Hypothalamus (tissue), 51 donors: ENCODE results near the gene FANCC.

Source experiments
- DNase-seq, 51 donors: peaks; one replicate each; lab custom pipeline; 2025; lab: John Stamatoyannopoulos, UW

Gene FANCC

DNA sequence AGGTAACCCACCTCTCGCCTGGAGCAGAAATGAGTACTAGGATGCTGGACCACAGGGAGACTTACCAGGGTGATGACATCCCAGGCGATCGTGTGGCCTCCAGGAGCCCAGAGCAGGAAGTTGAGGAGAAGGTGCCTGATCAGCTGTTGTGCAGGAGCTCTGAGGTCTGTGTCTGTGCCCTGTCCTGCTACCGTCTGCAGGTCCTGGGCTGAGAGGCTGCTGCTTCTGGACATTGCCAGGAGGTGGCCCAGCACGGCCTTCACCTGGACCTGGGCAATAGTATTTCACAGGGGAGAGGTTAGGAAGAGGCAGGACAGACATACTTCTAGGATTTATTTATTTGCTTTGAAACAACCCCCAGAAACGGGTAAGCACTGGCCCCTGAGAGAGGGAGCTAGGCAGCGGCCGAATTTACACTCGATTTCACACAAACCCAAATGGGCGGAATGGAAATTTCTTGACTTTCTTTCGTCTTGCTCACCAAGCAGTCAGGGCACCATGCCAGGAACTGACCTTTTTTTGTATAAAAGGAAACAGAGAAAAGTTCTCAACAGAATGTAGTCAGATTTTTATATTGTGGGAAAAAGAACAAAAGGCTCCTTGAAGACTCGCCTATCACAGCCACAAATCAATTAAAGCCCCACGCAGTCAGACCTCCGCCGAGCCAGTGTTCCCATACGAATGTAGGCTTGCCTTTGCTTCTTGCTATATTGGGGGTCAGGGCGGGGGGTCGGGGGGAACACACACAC, 210.3 kb downstream of the FANCC start:
- peak in 6 of 51 donors; percentile 21 to 52 (median 44) for DNase-seq

DNA sequence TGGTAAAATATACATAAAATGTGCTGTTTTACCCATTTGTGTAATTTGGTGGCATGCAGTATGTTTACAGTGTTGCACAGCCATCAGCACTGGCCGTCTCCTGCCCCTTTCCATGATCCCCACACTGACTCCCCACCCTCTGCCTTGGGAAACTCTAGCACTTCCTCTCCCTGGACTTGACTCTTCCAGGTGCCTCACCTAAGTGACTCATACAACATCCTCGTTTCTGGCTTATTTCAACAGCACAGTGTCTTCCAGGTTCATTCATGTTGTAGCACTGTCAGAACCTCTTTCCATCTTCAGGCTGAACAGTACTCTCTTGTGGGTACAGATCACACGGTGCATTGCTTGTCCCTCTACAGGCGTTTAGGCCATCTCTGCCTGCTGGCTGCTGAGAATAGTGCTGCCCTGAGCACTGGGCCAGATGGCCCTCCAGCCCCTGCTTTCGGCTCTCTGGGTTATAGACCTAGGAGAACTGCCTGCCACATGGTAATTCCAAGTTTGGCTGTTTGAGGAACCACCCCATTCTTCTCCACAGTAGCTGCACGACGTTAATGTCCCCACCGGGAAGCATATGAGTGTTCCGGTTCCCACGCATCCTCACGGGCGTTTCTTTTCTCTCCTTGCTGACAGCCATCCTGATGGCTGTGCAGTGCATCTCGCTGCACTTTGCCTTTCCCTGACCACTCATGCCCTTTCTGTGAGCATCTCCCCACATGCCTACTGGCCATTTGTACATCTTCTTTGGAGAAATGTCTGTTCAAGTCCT, 211.8 kb downstream of the FANCC start:
- no peak for DNase-seq

DNA sequence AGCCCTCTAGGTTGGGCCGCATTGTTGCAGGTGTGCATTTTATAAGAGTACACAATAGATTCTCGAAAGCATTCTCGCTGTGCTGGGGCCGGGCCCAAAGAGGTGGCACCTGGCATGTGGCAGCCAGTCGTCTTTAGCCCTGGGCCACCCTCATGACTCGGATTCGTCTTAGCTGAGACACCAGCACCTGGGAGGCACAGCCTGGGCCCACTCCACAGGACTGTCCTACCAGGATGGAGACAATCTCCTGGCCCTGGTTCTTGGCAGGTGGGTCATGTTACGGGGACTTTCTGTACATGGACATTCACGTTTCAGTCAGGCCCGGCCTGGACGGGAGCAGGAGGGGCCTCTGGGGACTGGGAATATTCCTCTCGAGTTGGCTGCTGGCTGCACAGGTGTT, 212.5 kb downstream of the FANCC start:
- no peak for DNase-seq

DNA sequence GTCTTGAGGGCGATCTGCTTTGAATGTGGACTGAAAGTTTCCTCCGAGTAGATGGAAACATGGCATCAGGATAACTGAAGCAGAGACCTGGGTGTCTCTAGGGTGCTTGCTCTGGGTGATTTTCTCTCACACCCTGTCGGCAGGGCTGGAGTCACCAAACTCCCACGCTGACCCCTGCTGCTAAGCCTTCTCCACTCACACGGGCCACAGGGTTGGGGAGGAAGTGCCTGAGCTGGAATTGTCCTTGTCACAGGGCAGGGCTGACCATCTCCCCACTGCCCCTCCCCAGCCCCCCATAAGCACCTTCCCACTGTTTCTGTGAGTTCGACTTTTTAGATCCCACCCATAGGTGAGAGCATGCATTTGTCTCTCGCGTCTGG, 212.9 kb downstream of the FANCC start:
- no peak for DNase-seq

DNA sequence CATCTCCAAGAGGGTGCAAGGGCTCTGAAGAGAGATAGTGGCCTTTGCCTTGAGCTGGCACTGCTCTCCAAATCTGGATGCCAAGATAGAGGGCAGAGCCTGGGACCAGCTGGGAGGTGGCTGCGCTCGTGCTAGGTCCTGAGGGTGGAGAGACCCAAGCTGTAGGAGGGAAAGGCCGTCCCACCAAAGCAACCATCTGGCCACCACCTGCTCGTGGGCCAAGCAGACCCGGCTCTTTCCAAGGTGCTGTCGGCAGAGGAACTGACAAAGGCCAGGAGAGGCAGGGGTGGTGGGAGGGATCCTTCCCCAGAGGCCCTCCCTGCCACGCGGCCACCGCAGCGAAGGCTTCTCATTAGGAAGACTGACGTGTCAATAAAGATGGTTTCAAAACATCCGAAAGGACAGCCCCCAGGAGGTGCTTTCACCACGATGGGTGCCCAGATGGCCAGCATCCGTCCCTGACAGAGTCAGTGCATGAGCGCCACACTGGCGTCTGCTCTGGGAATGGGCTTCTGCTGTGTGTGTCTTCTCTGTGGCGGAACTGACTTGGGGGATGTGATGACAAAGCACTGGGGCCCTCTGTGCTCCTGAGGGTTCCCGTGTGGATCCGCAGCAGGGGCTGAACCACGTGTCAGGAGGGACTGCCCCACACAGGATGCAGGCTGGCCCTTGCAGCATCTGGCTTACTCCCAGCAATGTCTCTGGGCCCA, 213.5 kb downstream of the FANCC start:
- no peak for DNase-seq

DNA sequence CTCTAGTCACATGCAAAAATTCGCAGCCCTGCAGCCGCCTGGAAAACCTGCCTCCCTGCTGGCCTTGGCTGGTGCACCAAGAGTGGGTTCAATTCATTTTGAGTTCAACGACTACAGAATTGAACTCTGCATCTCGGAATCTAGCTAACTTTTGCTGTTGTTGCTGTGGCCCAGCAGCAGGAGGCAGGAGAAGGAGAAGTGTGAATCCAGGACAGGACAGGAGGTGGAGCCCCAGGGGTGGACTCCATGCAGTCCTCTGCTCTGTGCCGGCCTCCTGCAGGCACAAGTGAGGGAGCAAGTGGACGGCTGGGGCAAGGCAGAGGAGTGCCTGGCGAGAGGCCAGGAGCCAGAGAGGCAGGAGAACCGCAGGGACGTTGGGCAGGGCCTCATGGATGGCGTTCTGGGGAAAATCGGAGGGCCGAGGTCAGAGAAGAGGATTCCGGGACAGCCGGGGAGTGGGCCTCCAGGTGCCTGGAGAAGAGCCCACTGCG, 214.2 kb downstream of the FANCC start:
- DNase-seq: peak in 3 of 51 donors; percentile 31 to 38 (median 35)

DNA sequence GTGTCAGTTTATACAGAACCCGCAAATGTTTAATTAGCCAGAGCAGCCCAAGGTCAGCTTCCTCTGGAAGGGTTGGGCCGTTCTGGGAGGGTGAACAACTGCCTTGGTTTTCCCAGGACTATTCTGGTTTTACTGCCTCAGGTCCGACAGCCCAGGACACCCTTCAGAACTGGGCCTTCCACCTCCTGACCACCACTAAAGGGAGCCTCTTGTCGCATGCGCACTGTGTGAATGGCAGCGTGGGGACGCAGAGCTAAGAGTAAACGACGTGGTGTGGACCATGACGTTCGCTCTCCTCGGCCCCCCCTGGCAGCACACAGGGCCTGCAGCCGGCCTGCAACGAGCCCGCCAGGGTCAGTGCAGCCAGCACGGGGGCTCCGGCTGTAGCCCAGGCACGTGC, 214.9 kb downstream of the FANCC start:
- DNase-seq: no peak

DNA sequence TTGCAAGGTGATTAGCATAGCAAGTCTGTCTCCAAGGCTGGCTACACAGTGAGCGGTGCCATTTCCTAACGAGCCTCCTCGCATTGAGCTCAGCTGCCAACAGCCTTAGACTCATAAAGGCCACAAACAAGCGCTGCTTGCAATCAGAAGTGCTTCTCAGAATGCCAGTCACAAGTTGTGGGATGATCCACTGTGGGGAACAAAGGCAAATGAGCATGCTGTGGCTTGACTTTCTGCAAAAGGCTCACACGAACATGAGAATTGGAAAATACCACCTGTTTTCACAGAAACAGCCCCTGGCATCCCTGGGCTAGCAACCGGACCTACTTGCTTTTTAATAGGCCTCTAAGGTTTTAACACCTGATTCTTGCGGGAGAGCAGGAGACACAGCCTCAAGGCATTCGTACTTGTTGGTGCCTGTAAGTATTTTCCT, 215.5 kb downstream of the FANCC start:
- DNase-seq: peak in 37 of 51 donors; percentile 23 to 85 (median 58)

DNA sequence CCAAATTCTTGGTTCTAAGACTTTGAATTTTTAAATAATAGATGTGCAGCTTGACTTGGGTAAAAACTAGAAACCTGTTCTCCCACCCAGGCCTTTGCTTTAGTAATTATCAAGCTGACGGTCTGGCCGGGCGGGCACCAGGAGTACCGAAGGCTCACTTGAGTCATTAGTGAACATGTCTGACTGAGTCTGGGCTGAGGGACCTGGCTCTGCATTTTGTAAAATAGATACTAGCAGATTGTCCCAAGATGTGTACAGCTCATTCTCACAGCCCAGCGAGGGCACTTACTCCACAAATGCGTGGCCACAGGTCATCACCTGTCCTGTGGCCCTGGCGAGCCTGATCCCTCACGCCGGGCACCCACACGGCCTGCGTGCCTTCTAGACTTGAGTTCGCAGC, 216.2 kb downstream of the FANCC start:
- no peak for DNase-seq

DNA sequence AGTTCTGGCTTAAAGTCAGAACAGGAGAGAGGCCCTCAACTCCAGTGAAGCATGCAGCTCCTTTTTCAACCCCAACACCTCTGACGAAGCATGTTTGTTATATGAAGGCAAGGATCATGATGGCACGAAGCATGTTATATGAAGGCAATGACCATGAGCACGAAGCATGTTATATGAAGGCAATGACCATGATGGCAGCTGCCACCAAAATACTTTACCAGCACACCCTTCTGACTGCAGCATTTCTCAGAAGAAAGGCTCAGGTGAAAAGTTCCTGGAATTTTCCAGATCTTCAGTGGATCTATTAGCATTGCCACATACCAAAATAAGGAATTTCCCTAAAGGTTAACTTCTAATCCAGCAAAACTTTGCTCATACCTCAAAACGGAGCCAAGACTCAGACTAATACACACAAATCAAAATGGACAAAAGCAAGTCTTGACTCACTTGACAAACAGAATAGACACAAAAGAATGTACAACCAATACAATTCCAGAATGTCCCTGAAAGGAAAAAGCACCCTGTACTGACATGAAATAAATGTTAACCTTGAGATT, 217.4 kb downstream of the FANCC start:
- no peak for DNase-seq

DNA sequence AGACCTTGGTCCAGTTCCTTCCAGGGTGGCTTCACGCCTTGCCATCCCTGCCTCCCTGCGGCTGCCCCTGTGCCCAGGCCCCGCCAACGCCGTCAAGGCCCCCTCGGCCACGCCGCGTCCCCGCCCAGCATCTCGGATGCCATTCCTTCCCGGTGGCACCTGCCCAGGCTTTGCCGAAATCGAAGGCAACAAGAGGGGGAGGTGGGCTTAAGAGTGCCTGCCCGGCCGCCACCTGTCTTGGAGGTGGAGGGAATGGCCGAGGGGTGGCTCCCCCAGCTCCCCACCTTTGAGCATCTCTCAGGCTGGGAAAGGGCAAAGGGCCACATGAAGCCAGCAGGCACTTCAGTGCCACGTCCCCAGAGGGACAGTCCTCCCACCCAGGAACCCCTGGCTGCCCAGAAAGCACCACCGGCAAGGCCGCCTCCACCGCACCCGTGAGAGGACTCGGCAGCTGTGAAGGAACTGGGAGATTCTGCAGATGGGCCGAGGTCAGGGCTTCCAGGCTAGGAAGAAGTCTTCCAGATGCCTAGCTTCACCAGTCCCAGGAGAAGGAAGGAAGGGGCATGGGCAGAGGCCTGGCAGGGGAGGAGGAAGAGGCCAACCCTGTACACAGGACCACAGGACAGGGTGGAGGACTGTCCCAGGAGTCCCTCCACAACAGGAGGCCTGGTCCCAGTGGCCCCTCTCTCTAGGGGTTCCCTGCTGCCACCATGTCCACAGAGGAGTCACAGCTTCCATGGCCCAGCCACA, 218.0 kb downstream of the FANCC start:
- no peak for DNase-seq

DNA sequence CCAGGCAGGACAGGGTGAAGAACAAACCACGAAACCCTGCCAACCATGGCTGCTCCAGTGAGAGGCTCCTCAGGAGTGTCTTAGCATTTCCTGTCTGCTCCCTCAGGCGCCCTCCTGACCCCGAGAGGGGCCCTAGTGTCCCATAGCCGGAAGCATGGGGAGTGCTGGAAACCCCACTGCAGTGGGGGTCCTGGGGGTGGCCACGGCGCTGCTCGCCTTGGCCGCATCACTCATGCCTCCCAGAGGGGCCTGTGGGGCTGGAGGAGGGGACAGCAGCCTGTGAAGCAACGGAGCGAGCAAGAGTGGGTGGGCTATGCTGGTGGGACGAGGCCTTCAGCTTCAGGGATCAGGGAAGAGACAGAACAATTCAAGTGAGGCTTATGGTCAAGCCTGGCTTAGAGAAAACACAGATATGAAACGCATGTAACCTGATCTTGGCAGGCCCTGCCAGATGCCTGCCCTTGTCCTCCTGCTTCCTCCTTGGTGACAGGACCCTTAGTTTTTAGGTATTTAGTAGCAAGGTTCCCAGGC, 219.1 kb downstream of the FANCC start:
- no peak for DNase-seq

DNA sequence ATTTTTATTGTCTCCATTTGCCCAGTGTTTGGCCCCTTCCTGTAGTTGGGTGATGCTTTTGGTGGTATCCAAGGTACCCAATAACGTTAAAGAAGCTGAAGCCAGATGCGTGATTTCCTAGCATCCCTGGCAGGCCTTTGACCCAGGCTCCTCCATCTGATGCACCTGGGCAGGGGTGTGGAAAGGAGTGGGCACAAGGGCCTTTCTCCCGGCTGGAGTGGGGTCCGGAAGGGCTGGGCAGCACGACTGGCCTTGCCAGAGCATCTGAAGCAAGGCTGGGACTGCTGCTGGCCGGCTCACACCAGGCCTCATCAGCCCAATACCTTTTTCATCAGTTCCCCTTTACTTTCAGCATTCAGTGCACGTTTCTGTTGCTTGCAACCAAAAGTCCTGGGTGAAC, 220.2 kb downstream of the FANCC start:
- no peak for DNase-seq

DNA sequence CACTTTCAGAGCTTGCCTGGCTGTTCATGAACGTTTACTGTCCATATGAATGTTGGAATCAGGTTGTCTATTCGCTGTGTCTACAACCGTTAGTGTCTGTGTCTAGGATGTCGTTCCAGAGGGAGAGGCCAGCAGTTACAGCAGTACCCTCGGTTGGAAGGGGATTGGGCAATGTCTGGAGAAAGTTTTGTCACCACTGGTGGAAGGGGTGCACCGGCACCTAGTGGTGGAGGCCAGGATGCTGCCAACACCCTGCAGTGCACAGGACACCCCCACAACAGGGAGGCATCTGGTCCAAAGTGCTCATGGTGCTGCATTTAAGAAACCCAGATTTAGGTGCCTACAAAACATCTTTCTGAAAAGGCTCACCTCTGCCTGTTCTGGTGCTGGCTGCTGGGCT, 220.7 kb downstream of the FANCC start:
- no peak for DNase-seq

DNA sequence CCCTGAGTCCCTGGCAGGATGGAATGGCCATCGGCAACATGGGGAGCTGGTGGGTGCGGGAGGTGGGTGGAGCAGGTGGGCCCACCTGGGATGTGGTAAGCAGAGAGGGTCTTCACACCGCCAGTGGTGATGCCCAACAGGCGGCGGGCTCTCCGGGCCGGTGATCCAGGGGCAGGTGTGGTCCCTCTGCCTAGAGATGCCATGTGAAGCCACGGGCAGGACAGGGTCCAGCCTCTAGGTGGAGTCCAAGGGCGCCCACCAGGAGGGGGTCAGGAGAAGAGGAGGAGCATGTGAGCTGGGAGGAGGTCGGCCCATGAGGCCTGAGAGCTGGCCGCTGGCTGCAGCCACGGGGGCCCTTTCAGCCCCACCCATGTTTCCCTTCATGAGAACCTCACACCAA, 221.1 kb downstream of the FANCC start:
- DNase-seq: no peak

DNA sequence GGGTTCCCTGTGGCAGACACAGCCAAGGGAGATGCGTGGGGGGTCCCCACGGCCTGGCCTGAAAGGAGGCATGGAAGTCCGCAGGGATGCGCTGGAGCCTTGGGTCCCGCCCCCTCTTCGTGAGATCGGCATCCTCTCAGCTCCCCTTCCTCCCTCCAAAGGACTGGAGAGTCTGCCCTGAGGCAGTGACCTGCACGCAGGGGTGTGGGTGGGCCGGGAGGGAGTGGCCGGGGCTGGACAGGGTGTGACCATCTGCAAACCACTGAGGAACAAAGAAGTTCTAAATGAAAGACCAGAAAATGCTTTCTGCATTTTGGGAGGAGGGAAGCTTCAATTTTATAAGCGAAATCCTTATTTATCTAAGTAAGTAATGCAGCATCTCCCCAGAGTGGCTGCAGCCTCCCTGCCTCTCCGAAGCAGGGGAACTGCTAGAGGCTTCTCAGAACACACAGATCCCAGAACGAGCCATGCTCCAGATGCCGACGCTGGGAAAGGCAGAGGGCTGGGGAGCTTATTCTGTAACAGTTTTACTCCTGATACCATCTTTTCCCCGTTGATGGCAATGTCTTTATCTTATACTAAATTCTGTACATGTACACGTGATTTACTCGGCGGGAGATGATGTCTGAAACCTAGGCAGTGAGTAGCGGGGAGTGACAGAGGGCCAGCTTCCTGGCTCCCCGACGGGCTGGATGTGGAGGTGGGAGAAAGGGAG, 221.7 kb downstream of the FANCC start:
- no peak for DNase-seq

DNA sequence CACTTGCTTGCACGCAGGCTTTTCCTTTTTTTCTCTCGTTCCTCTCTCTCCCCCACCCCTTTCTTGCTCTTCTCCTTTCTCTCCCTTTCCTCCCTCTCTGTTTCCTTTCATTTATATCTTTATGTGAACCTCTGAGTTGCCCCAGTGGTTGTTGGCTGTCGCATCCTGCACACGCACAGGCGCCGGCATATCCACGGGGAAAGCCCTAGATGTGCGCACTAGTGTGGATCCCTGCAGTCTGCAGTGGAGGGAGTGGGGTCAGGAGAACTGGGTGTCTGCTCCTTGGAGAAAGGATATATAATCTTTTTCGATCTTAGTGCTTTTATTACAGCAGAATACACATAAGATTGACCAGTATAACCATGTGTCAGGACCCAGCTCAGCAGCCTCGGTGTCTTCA, 223.5 kb downstream of the FANCC start:
- no peak for DNase-seq

DNA sequence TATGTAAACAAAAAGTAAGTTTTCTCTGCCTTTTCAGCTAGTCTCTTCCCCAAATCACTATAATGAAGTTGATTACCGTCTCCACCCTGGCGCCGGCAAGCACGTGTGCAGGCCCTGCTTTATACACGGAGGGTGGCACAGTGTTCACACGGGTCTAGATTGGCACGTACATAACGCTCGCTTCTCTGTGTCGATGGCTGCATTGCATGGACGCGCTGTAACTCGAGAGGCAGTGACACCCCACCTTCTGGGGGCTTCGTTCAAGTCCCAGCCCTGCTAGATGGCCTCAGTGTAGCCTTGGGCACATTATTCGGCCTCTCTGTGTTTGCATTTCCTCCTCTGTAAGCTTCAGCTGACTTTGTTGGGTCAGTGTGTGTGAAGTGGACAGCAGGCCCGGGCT, 223.9 kb downstream of the FANCC start:
- DNase-seq: no peak
